HepG2 (cell line): ENCODE results near the gene PDILT. TPM values are rescaled to one million over a fixed set of nuclear protein-coding genes. Genes with fewer than 3 reads are reported as not detected.
"Not testable (repeated sequence)": the region's sequence is repeated elsewhere in the genome, so short reads cannot be mapped to it uniquely, and the experiment has no call there.

ENCODE experiments used
- ATAC-seq: fragments of 200-7000 bp; cut with Tn5 transposase; 3 replicates; pipeline ENCODE4 v1.9.1; 2020; ENCODE audit warnings: mild to moderate bottlenecking, moderate library complexity
- BruUV-seq: library from RNA; stranded (reverse); fragments of 400-500 nt; replicated peaks from 2 replicates; lab custom pipeline; 2021; lab: Mats Ljungman, UMichigan
- CTCF ChIA-PET: fragments of 300-600 bp; formaldehyde crosslinking; extraction: SDS; loops from one replicate; lab custom pipeline; 2021; ENCODE audit warnings: low total read pairs, inconsistent platforms, low intra/inter-chr PET ratio; lab: Yijun Ruan, JAX
- POLR2A ChIA-PET: fragments of 350-600 bp; sonication (Branson Sonifier 250); formaldehyde crosslinking; loops from one replicate; lab custom pipeline; 2020; ENCODE audit warnings: antibody characterized with exemption, inconsistent platforms; lab: Yijun Ruan, JAX
- DNase-seq: peaks from one replicate; pipeline ENCODE4 v3.0.0-alpha.2; 2015; ENCODE audit warnings: low spot score
- FAIRE-seq: peaks from 3 replicates; lab custom pipeline; 2011; peaks lifted over from hg19 to GRCh38; lab: Jason Lieb, UNC
- H2AFZ ChIP-seq: one replicate; pipeline ENCODE4 v1.6.1; 2011; ENCODE audit warnings: low read length, inconsistent platforms
- H3K27ac ChIP-seq: fragments of 300-600 bp; 3 replicates; pipeline ENCODE4 v1.8.0; 2011; ENCODE audit warnings: mixed run types, mild to moderate bottlenecking, mixed read lengths, low read length, inconsistent platforms; ENCODE audit not compliant: insufficient read depth; ENCODE audit errors: extremely low read length
- H3K27me3 ChIP-seq, 2 experiments: fragments of 200-600 bp in 1 of 2; 2 replicates in 1 of 2; 3 replicates in 1 of 2; pipeline versions ENCODE4 v1.6.0 to v1.8.0; 2011; ENCODE audit warnings: low read length in 2 of 2, mild to moderate bottlenecking in 2 of 2, moderate library complexity in 2 of 2, inconsistent platforms in 1 of 2; ENCODE audit not compliant: insufficient read depth in 2 of 2, control insufficient read depth in 1 of 2
- H3K36me3 ChIP-seq, 2 experiments: fragments of 200-600 bp in 1 of 2; replicated peaks in 1 of 2; 2 replicates in 1 of 2; 3 replicates in 1 of 2; pipeline versions ENCODE4 v1.5.1 to v1.8.0; 2011; ENCODE audit warnings: low read length in 2 of 2, inconsistent platforms in 1 of 2; ENCODE audit not compliant: insufficient read depth in 2 of 2, control insufficient read depth in 1 of 2
- H3K4me1 ChIP-seq: 2 replicates; pipeline ENCODE4 v1.5.1; 2012; ENCODE audit warnings: low read length, inconsistent platforms; ENCODE audit not compliant: insufficient read depth
- H3K4me2 ChIP-seq: 2 replicates; pipeline ENCODE4 v1.6.0; 2011; ENCODE audit warnings: low read depth, low read length, inconsistent platforms
- H3K4me3 ChIP-seq, 3 experiments: fragments of 200-600 bp in 1 of 3; sonication (generic), shearing (Covaris generic) in 1 of 3; replicated peaks in 1 of 3; 2 replicates each; pipeline ENCODE4 v1.5.1; 2011 to 2016; ENCODE audit warnings: low read length in 3 of 3, inconsistent platforms in 2 of 3, low read depth in 2 of 3, mild to moderate bottlenecking in 2 of 3, control low read depth in 1 of 3, mixed read lengths in 1 of 3; ENCODE audit not compliant: insufficient read depth in 1 of 3
- H3K79me2 ChIP-seq: one replicate; pipeline ENCODE4 v1.6.1; 2011; ENCODE audit warnings: low read length, inconsistent platforms; ENCODE audit not compliant: insufficient read depth
- H3K9ac ChIP-seq: 2 replicates; pipeline ENCODE4 v1.6.0; 2011; ENCODE audit warnings: mild to moderate bottlenecking, low read depth, low read length, inconsistent platforms; ENCODE audit not compliant: insufficient read depth
- H3K9me3 ChIP-seq: 2 replicates; pipeline ENCODE4 v1.5.1; 2012; ENCODE audit warnings: mild to moderate bottlenecking, low read length
- H4K20me1 ChIP-seq: 2 replicates; pipeline ENCODE4 v1.6.0; 2011; ENCODE audit warnings: inconsistent platforms, mild to moderate bottlenecking, low read length, moderate library complexity; ENCODE audit not compliant: insufficient read depth
- ZBTB20 ChIP-seq: sonication (generic); formaldehyde crosslinking; IDR thresholded peaks from 2 replicates; pipeline ENCODE4 v1.8.1; 2023; ENCODE audit warnings: missing genetic modification reagents, low read depth, mild to moderate bottlenecking, borderline replicate concordance
- WGBS: methylation state at CpG from one replicate; pipeline ENCODE4 v1.1.6; 2017; ENCODE audit warnings: low lambda C conversion rate; 5-methylcytosine and 5-hydroxymethylcytosine counted together
- in situ Hi-C: cut with HindIII; loops from 2 replicates; pipeline ENCODE4 v1.10.0; 2017; ENCODE audit warnings: low pct_unique_long_range_greater_than_20kb; ENCODE audit not compliant: extremely low pct_ligation_motif_present
- intact Hi-C: fragments of 100-400 bp; cut with micrococcal nuclease; formaldehyde crosslinking; loops from one replicate; pipeline ENCODE4 v1.10.0; 2022; ENCODE audit not compliant: unreplicated experiment
- polyA plus RNA-seq, 8 experiments: library from polyadenylated mRNA; depleted of rRNA in 3 of 8; stranded (reverse) in 7 of 8; unstranded in 1 of 8; fragments of >200 nt; fragmentation: Illumina TruSeq in 4 of 8; extraction: Trizol in 4 of 8; gene quantifications; 2 replicates each; pipeline versions ENCODE4 v1.2.1 to v1.2.3, GENCODE V29; 2011 to 2016; ENCODE audit warnings: low read depth in 4 of 8, missing spikeins in 1 of 8, mixed read lengths in 1 of 8; ENCODE audit not compliant: insufficient read depth in 1 of 8
- total RNA-seq, 5 experiments: library from RNA; depleted of rRNA; stranded (reverse); fragments of >200 nt; fragmentation: Illumina TruSeq; extraction: Trizol; gene quantifications; 2 replicates each; pipeline ENCODE4 v1.2.3, GENCODE V29; 2016; ENCODE audit warnings: low read depth in 1 of 5
- TF ChIP-seq, protein P1 (sequence below): sonication (generic); formaldehyde crosslinking; IDR thresholded peaks from 2 replicates; pipeline ENCODE4 v1.4.0; 2020; ENCODE audit warnings: mild to moderate bottlenecking, missing genetic modification reagents

Gene PDILT
- total and polyA plus RNA-seq, 2 of the 13 experiments (the other 11 are each of a cell fraction or from before 2014, with no cell fraction given): not detected

DNA sequence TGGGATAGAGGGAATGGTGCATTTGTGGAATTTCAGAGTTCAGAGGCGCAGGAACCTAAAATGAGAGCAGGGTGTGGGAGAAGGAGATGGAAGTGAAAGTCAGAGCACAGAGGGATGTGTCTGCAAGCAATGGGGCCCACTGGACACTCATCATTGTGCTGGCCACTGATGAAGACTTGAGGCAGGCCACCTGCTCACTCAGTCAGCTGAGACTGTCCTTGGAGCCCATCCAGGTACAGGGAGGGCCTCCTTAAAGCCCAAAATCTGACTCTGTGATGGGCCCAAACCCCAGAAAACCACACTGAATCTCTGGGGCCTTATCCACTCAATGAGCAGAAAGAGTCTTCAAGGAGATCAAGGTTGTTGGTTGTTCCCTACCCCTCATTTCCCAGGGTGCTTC lies 82.9 kb downstream of the PDILT start:
- H2AFZ ChIP-seq: no peak overlapping the region
- peaks cover 7% of the 10 kb centered on the region for H3K4me1 ChIP-seq
- CTCF ChIA-PET: no interaction called here
- H3K79me2 ChIP-seq: no peaks in the 10 kb centered on the region
- in situ Hi-C loops: loop anchor here (25.0 kb wide), 1 partner anchor 734 kb away; no protein-coding TSS in a partner anchor
- no peak for ATAC-seq
- FAIRE-seq: no peak
- no peak overlapping the region for H3K4me3 ChIP-seq
- no peak overlapping the region for H3K9ac ChIP-seq
- no peaks in the 10 kb centered on the region for H3K36me3 ChIP-seq
- DNase-seq: no peak
- H3K27me3 ChIP-seq: no peaks in the 10 kb centered on the region; a peak in 2 of 5 replicates
- no peaks in the 10 kb centered on the region for H4K20me1 ChIP-seq
- H3K4me2 ChIP-seq: no peak overlapping the region
- H3K27ac ChIP-seq: no peak overlapping the region
- no TSS peak for BruUV-seq
- TF ChIP-seq, protein P1, sequence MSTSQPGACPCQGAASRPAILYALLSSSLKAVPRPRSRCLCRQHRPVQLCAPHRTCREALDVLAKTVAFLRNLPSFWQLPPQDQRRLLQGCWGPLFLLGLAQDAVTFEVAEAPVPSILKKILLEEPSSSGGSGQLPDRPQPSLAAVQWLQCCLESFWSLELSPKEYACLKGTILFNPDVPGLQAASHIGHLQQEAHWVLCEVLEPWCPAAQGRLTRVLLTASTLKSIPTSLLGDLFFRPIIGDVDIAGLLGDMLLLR (CRISPR knock-in tag): 0 out of 2 replicates have a peak, but pooled peaks have one; percentile 37
- TF ChIP-seq ZBTB20 (CRISPR knock-in tag): no peak
- H3K9me3 ChIP-seq: no peaks in the 10 kb centered on the region
- WGBS: 5% methylated on average over 1 of the region's 1 CpG
- intact Hi-C loops: no loop called here
- POLR2A ChIA-PET: no interaction called here

DNA sequence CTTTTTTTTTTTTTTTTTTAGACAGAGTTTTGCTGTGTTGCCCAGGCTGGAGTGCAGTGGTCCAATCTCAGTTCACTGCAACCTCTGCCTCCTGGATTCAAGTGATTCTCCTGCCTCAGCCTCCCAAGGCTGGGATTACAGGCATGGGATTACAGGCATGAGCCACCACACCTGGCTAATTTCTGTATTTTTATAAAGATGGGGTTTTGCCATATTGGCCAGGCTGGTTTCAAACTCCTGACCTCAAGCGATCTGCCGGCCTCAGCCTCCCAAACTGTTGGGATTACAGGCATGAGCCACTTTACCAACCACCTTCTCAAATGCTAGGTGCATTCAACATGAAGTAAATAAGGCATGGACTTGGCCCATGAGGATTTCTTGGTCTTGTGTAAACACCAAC lies 83.5 kb downstream of the PDILT start:
- H3K4me3 ChIP-seq, H3K27me3 ChIP-seq, H3K4me2 ChIP-seq, H2AFZ ChIP-seq, CTCF ChIA-PET, ATAC-seq, intact Hi-C loops, DNase-seq, H3K9me3 ChIP-seq, BruUV-seq, POLR2A ChIA-PET, H3K27ac ChIP-seq, H3K9ac ChIP-seq, H4K20me1 ChIP-seq, FAIRE-seq, H3K4me1 ChIP-seq, H3K79me2 ChIP-seq, H3K36me3 ChIP-seq: not testable (repeated sequence)
- in situ Hi-C loops: loop anchor here (25.0 kb wide), 1 partner anchor 734 kb away; no protein-coding TSS in a partner anchor
- WGBS: 86% methylated on average over 2 of the region's 2 CpGs
